ENCODE measurements around the gene E2F4.

DNA sequence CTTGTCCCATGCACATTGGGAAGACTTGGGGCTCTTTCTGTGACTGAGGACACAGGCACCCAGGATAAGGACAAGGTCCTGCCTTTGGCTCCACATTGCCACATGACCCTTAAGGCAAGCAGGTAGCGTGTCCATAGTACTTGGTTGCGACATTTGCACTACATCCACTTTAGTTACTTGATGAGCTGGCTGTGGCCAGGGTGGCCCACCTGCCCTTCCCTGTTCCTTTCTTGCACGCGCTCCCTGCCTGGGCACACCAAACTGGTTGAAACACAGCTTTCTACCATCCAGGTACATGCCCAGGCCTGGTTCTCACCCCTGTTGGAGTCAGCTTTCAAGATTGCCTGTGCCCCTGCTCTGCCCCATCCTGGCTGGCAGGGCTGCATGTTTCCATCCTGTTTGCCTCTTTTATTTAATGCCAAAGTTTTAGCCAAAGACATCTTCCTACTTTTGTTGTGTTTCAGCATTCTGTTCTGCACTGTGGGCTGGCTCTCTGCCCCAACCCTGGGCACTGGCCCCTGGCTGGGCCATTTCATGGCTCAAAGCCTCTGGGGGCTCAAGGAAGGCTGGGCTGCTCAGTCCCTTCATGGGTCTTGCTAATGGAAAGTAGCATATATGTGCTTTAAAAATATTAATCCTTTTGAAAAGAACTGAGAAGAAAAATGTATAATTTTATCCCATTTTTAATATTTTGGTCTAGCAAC lies 44.4 kb upstream of the E2F4 start:
- TF ChIP-seq, protein P1, sequence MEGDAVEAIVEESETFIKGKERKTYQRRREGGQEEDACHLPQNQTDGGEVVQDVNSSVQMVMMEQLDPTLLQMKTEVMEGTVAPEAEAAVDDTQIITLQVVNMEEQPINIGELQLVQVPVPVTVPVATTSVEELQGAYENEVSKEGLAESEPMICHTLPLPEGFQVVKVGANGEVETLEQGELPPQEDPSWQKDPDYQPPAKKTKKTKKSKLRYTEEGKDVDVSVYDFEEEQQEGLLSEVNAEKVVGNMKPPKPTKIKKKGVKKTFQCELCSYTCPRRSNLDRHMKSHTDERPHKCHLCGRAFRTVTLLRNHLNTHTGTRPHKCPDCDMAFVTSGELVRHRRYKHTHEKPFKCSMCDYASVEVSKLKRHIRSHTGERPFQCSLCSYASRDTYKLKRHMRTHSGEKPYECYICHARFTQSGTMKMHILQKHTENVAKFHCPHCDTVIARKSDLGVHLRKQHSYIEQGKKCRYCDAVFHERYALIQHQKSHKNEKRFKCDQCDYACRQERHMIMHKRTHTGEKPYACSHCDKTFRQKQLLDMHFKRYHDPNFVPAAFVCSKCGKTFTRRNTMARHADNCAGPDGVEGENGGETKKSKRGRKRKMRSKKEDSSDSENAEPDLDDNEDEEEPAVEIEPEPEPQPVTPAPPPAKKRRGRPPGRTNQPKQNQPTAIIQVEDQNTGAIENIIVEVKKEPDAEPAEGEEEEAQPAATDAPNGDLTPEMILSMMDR (conservative IDR thresholded peaks at IDR 0.05): no peak
- no peak for TF ChIP-seq ZFX (IDR thresholded peaks at IDR 0.05)
